Measurements from ENCODE around the gene REX1BD.

REX1BD gene

DNA sequence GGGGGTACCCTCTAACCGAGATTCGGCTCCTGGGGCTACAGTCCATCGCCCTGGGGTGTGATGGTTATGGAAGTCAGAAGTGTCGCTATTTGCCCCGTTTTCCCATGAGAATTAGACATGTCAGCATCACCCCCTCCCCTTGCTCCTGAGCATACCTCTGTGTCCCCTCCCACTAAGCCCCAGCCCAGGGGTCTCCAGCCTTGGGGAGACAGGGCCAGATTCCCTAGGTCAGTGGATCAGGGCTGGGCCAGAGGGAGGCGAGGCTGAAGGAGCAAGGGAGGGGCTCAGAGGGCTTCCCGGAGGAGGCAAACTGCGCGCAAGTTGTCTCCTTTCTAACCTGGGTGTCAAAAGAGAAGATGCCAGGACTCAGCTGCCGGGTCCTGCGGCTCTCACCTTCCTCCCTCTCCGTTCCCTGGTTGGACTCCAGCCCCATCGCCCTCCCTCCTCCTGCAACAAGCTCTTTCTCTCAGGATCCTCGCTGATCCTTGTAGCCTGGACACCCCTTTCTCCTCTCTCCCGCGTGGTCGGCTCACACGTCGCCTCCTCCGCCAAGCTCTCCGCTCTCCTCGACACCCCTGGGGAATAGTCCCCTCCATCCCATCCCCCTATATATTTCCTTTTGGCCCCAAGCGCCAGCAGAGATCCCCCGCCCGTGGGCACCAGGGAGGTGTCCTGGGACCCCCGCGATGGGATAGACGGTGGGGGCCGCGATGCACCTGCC, 23.6 kb downstream of the REX1BD start:
- DNase-seq = peak in 4 of 56 donors; percentile 26 to 48 (median 46)

DNA sequence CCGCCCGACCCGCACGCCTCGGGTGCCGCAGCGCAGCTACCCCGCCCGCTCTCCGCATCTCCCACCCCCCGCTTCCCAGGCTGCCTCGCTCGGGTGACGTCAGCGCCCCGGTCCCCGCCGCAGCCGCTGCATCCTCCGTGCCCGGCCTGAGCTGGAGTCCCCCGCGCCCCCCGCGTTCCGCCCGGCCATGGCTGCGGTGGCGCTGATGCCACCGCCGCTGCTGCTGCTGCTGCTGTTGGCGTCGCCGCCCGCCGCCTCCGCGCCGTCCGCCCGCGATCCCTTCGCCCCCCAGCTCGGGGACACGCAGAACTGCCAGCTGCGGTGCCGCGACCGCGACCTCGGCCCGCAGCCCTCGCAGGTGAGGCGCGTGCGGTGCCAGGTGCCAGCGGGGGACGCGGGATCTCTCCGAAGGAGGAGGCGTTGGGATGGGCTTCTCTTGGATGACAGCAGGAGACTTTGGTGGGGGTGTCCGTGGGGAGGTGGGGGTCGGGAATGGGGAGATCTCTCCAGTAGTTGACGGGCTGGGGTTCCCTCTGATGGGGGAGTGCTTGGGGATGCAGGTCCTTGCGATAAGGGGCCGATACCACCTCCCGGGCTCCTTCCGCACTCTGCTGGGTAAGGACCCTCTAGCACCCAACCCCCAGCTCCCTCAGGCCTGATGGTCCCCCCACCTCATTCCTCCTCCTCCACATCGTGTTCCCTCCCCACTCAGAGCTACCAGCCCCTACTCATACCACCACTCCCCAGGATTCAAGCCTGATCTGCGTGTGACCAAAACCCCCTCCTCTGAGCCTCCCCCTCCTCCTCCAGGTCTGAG, 24.4 kb downstream of the REX1BD start, which contains the start of gene TMEM59L:
Gene TMEM59L (plus strand): TSS at position 99 of the 817 bp plus-strand sequence. CDS start 89 bp downstream, at position 188.
- peak in 50 of 56 donors; percentile 9 to 80 (median 50) for DNase-seq

DNA sequence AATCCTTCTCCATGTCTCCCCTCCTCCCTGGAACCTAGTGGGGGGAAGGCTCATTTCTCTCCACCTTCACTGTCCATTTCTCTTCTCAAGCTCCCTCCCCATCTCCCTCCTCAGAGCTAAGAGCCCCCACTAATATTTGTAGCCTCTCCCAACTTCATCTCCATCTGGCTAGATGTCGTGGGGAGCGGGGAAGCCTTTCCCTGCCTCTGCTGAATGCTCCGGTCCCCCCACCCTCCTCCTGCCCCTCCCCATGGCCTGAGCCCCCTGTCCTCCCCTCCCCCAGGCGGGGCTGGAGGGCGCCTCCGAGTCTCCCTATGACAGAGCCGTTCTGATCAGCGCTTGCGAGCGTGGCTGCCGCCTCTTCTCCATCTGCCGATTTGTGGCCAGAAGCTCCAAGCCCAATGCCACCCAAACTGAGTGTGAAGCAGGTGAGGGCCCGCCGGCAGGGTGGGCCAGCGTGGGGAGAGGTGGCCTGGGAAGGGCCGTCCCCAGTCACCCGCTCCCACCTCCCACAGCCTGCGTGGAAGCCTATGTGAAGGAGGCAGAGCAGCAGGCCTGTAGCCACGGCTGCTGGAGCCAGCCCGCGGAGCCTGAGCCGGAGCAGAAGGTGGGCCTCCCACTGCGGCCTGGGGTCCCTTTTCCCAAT, 25.1 kb downstream of the REX1BD start:
- peak in 4 of 56 donors; percentile 10 to 34 (median 23) for DNase-seq

DNA sequence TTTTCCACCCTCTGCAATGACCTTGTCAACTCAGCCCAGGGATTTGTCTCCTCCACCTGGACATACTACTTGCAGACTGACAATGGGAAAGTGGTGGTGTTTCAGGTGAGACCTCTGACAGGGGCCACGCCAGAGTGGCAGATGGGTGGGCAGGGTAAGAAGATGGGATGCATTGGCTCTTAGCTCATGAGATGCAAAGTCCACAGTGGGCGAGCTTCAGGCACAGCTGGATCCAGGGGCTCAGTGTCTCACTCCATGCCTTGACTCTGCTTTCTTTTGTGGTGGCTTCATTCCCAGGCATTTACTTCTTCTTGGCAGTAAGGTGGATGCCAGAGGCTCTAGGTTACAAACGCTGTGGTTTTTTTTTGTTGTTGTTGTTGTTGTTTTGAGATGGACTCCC, 27.4 kb downstream of the REX1BD start:
- no peak for DNase-seq

DNA sequence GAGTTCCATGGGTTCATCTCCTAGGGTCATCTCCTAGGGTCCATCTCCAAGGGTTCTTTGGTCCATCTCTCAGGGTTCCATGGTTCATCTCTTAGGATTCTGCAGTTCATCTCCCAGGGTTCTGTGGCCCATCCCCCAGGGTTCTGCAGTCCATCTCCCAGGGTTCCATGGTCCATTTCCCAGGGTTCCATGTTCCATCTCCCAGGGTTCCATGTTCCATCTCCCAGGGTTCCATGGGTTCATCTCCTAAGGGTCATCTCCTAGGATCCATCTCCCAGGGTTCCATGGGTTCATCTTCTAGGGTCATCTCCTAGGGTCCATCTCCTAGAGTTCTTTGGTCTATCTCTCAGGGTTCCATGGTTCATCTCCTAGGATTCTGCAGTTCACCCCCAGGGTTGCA, 29.0 kb downstream of the REX1BD start:
- no peak for DNase-seq

DNA sequence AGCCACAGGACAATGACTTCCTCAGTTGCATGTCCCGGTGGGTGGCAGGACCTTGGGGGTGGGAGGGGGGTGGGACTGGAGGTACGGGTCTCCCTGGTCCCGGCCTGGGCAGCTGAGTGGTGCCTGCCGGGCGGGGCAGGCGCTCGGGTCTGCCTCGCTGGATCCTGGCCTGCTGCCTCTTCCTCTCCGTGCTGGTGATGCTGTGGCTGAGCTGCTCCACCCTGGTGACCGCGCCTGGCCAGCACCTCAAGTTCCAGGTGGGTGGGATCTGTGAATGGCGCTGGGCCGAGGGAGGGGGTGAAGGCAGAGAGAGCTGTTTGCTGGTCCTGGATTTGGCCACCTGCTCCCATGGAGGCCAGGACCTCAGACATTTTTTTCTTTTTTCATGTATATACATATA, 29.6 kb downstream of the REX1BD start:
- no peak for DNase-seq

DNA sequence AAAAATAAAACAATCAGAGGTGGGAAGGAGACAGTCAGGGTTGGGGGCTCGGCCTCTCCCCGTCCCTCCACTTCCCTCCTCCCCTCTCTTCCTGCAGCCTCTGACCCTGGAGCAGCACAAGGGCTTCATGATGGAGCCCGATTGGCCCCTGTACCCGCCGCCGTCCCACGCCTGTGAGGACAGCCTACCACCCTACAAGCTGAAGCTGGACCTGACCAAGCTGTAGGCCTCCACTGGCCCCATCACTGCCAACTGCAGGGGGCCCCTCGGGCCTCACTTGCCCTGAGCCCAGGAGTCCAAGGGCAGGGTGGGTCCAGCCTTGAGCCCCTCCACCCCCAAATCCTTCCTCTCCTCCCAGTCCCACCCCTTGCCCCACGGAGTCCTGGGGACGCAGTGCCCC, 31.7 kb downstream of the REX1BD start:
- no peak for DNase-seq

DNA sequence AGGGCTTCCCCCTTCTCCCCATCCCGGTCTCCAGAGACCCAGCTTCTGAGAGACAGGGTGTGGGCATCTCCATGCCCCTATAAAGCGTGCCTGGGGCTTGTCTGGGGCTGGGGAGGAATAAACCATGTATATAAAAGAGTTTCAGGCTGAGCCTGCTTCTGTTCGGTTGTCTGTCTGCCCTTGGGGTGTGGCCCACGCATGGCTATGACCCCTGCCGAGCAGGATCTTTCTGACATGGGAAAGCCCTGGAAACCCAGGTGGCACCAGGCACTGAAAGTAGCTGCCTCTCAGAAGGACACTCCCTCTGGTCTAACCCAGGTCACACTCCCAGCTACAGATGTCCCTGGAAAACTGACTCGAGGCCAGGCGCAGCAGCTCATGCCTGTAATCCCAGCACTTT, 32.3 kb downstream of the REX1BD start:
- no peak for DNase-seq

DNA sequence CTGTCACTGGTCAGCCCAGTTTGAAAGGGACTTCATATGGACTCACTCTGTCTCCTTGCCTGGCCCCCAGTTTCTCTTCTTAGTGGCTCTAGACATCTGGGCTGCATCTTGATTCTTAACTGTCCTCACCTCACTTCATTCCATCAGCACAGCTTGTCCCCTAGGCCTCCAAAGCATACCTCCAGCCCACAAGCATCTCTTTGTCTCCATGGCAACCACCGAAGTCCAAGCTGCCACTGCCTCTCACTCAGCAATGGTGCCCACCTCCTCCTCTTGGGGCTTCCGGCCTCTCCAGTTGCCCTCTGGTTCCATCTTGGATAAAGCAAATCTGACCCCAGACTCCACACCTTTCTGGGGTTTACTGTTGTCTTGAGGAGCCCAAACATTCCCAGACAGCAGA, 38.3 kb downstream of the REX1BD start:
- DNase-seq = no peak

DNA sequence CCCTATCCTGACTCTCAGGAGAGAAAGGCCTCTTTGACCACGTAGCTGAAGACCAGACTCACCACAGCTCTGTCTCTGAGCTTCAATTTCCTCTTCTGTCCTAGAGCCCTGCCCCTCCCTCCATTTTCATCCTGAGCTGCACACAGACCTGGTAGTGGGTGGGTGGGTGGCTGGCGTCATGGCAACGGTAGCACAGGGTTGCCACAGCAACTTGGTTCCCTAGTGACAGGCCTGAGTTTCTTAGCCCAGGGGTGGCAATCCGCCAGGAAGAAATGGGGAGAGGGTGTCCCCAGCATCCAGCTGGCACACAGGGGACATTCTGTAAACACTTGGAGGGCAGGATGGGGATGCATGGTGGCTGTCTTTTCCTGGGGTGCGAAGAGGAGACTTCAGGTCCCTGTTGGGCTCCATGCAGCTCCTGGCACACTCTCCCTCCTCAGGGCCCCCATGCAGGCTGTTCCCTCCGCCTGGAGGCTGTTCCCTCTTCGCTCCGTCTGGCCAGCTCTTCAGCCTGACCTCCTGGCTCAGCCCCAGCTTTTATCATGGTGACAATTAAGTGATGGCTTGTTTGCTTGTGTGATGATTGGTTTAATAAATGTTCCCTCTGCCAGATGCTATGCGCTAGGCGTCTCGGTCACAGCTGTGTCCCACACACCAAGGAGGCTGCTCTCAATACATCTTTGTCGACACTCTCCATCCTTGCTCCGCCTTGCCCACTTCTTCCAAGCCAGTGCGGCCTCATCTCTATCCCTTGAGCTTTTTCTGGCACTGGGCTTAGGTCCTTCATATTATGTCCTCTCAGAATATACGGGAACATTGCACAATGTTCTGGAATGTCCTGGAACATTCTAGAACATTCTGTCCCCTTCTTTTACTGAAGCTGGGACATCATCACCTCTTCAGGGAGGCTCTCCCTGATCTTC, 40.8 kb downstream of the REX1BD start:
- peak in 45 of 56 donors; percentile 15 to 87 (median 50) for DNase-seq

DNA sequence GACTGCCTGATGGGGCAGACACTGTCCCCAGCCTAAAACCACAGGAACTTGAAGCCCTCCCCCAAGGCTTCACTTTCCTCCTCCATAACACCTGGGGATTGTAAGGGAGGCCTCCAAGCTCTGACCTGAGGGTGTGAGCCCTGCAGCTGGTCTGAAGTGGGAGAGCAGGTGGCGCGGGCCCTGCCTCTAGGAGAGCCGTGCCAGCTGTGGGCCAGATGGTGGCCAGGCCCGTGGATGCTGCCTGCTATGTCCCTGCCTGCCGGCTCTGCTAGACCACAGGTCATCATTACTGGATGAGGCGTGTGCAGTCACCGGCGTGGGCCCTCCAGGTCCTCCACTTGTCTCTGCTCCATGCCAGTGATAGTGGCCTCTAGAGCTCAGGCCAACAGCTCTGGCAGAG, 44.7 kb downstream of the REX1BD start:
- no peak for DNase-seq

DNA sequence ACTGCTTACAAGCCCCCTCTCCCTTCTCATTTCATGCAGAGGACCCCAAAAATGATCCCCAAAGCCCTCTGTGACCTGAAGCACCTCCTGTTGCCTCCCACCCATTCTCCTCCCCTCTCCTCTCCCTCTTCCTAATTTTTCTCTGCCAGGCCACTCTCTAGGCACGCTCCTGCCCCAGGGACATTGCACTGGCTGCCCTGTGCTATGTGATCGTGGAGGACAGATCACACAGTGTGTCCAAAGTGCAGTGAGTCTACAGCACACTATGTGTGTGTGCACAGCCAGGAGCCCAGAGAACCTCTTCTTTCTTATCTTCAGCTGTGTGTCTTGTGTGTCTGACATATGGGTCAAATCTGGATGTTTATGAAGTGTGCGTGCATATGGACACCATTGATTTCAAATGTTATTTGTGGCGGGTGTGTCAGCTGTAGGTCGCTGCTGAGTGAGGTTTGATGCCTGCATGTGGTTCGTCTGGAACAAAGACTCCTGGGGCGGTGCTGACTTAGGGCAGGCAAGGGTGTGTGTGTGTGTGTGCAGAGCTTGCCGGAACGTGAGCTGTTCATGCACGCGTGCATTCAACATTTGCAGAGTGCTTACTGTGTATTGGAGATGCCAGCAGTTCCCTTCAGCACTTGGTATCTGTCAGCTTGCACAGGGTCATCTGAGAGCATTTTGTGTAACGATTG, 46.2 kb downstream of the REX1BD start:
- no peak for DNase-seq

DNA sequence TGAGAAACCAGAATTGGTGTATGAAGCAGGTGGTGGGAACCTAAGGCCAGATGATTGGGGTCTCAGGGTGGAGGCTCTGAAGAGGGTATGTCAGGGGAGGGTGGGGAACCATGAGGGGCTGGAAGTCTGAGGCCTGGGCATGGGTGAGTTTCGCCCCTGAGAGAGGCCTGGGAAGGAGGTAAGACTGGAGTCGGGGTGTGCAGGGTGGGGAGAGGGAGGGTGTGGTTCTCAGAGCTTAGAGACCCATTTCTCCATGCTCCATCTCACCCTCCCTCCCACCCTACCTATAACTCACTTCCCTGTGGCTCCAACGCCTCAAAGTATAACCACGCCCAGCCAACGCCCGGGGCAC, 47.2 kb downstream of the REX1BD start:
- DNase-seq = no peak

DNA sequence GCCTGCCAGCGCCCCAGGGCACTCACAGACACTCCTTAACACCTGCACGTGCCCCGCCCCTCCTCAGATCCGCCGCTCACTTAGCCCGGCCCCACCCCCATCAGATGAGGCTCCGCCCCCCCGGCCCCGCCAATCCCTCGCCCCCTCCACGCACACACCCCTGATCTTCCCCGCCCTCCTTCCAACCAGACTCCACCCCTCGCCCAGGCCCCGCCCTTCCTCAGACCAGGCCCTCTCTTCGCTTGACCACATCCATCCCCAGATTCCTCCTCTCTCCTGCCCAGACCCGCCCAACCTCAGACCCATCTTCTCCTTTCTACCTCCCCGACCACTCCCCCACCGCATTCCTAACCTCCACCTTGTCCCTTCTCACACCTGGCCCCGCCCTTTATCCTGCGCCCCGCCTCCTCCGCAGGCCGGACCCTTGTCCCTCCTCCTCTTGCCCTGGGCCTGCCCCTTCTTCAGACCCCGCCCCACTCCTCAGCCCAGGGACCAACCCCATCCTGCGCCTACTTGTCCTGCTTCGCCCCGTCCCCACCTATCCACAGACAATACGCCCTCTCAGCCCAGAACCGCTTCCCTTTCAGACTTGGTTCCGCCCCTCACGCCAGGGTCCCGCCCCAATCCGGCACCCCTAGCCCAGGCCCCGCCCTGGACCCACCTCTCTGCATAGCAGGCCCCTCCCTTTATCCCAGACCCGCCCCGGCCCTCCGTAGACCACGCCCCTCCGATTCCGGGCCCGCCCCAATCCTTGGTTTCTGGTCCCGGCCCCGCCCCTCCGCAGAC, 47.8 kb downstream of the REX1BD start:
- DNase-seq = peak; percentile 65 to 99 (median 95)

DNA sequence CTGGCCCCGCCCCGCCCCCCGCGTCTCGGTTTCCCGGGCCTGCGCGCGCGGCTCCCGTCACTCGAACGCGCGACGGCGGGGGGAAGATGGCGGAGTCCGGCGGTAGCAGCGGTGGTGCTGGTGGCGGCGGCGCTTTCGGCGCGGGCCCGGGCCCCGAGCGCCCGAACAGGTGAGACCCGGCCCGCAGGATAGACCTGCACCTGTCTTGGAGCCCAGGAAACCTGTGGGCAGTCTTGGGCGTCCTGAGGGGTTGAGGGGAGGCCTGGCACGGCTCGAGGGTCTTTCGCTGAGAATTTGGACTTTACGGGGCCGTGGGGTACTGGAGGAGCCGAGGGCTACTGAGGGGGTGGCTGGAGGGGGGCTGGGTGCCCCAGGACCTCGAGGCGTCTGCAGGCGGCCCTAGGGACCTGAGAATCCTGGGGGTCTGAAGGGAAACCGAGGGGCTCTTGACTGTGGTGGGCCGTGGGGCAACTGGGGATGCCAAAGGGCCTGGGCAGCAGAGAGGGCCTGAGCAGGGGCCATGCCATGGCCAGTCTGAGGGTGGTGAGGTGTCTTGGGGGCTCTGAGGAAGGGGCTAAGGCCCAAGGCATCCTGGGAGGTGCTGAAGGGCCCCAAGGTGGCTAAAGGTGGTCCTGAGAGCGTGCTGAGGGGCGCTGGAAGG, 48.5 kb downstream of the REX1BD start, which contains the start of gene KLHL26:
Gene KLHL26 (plus strand): TSS at position 60 of the 661 bp plus-strand sequence. CDS start 27 bp downstream, at position 87.
- no peak for DNase-seq

DNA sequence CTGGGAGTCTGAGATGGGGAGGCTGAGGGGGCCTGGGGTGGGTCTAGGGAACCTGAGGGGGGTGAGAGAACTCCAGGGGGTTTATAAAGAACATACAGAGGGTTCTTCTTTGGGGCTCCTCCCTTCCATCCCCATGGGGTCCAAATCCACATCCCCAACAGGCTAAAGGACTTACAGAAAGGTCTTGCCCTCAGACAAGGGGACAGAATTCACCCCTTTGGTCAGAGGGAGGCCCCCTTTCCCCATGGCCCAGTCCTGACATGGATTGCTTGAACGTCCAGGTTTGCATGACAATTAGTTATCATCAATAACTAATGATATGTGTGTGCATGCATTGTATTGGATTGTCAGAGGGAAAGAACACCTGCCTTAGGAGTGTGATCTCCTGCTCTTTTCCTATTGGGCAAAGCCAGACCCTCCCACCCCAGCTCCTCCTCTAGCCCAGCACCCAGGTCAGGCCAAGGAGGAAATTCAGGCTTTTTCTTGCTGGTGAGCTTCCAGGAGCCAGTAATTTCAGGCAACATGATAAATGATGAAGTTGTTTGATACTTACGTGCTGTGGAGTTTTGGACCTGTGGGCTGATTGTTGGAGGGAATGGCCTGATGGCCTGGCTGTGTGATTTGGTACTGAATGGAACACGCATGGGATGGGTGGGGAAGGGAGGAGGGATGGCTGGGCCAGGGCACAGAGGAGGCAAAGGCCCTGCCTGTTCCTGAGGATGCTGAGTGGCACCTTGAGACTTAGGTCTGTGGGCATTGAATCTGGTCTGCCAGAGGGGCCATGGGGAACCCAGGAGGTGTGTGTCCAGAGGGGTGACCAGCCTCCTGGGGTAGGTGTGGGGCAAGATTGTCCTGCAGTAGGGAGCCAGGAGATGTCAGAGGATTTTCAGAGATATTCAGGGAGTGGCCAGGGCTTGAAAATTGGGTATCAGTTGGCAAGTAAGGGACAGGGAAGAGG, 49.4 kb downstream of the REX1BD start:
- DNase-seq = peak in 14 of 56 donors; percentile 9 to 32 (median 16)

DNA sequence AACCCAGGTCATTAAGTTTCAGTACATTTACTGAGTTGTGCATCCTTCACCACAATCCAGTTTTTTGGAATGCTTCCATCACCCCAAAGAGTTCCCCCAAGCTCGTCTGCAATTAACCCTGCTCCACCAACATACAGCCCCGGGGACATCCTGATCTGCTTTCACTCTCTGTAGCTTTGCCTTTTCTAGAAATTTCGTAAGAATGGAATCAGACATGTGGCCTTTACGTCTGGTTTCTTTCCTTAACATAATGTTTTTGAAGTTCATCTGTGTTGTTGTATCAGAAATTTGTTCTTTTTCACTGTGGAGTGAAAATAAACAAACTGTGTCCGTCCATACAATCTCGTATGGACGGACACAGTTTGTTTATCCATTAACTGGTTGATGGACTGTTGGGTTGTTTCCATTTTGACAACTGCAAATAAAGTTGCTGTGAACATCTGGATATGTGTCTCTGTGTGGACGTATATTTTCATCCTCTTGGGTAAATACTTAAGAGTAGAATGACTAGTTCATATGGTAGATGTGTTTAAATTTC, 51.2 kb downstream of the REX1BD start:
- DNase-seq = no peak

Measured in nucleus accumbens (tissue), 56 donors.